Mesothelial cell of epicardium (in vitro differentiated cells): ENCODE data around the gene NFATC2. TPM values are rescaled to one million over a fixed set of nuclear protein-coding genes. Genes with fewer than 3 reads are reported as not detected.

ENCODE experiments used
- DNase-seq, 2 experiments: peaks; one replicate each; pipeline ENCODE4 v3.0.0; 2021; ENCODE audit warnings: low spot score in 2 of 2; ENCODE audit not compliant: unreplicated experiment in 2 of 2
- H3K27ac Mint-ChIP-seq: 2 replicates; pipeline ENCODE4 v1.8.0; 2021; ENCODE audit warnings: mixed read lengths
- H3K27me3 Mint-ChIP-seq: 2 replicates; pipeline ENCODE4 v1.8.0; 2021; ENCODE audit warnings: low read depth, mixed read lengths
- H3K36me3 Mint-ChIP-seq: 2 replicates; pipeline ENCODE4 v1.8.0; 2021; ENCODE audit warnings: mixed read lengths
- H3K4me1 Mint-ChIP-seq: 2 replicates; pipeline ENCODE4 v1.8.0; 2021; ENCODE audit warnings: mixed read lengths
- H3K4me3 Mint-ChIP-seq: 2 replicates; pipeline ENCODE4 v1.8.0; 2021; ENCODE audit warnings: mild to moderate bottlenecking, moderate library complexity, mixed read lengths
- H3K9me3 Mint-ChIP-seq: 2 replicates; pipeline ENCODE4 v1.8.0; 2021; ENCODE audit warnings: mixed read lengths
- total RNA-seq: library from RNA; stranded (reverse); gene quantifications from 3 replicates; pipeline ENCODE4 v1.2.1, GENCODE V29; 2021
- TF ChIP-seq, protein P1 (sequence below): fragments of 200-600 bp; sonication (generic); IDR thresholded peaks from one replicate; pipeline ENCODE4 v1.5.0; 2021; ENCODE audit warnings: antibody characterized with exemption; ENCODE audit not compliant: unreplicated experiment

NFATC2 gene
- 13.1 to 14.0 TPM (median 14.0 TPM) in 3 replicates for total RNA-seq

DNA sequence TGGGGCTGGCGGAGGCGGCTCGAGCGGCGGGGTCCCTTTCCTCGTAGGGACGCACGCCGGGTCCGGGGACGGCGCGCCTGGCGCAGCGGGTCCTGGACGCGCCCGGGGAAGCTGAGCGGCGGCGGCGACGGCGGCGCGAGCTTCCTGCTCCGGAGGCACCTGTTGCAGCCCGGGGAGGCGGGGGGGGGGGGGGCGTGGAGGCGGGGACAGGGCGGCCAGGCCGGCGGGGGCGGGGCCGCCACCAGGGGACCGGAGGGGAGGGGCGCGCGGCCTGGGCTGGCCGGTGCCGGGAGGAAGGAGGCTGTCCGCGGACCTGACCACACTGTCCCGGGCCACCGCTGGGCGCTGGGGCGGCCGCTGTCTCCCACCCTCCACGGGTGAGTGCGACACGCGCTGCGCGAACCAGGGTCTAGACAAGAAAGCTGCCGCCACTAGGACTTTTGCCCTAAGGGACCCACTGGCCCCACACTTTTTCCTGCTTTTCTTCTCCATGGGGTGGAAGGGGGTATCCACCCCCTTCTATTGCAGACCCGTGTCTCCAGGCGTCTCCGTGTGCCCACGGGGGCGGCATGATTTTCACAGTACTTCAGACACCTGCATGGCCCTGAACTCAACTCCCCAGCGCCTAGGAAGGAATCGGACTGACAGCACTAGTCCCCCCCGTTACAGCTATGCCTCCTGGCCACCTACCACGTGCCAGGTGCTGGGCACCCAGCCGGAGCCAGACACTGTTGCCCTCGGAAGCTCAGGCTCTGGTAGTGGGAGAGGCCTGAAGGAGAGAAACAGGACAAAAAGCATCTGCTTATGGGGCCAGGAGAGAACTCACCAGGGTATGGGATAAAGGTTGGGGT lies at the start of gene NFATC2:
Gene NFATC2, minus strand, starts transcription at position 149 of the 851 bp plus-strand sequence. CDS start 220 bp downstream, outside the sequence.
- peak within 1 kb of the TSS; percentile 93 for H3K27ac Mint-ChIP-seq
- H3K27me3 Mint-ChIP-seq, result peaks cover 38% of the 10 kb centered on the region
- H3K9me3 Mint-ChIP-seq, result peaks cover 7% of the 10 kb centered on the region
- TF ChIP-seq, protein P1, sequence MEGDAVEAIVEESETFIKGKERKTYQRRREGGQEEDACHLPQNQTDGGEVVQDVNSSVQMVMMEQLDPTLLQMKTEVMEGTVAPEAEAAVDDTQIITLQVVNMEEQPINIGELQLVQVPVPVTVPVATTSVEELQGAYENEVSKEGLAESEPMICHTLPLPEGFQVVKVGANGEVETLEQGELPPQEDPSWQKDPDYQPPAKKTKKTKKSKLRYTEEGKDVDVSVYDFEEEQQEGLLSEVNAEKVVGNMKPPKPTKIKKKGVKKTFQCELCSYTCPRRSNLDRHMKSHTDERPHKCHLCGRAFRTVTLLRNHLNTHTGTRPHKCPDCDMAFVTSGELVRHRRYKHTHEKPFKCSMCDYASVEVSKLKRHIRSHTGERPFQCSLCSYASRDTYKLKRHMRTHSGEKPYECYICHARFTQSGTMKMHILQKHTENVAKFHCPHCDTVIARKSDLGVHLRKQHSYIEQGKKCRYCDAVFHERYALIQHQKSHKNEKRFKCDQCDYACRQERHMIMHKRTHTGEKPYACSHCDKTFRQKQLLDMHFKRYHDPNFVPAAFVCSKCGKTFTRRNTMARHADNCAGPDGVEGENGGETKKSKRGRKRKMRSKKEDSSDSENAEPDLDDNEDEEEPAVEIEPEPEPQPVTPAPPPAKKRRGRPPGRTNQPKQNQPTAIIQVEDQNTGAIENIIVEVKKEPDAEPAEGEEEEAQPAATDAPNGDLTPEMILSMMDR, result no peak
- peaks cover 25% of the 10 kb centered on the region for H3K4me1 Mint-ChIP-seq
- no peak for DNase-seq
- peaks cover 9% of the 10 kb centered on the region for H3K36me3 Mint-ChIP-seq
- H3K4me3 Mint-ChIP-seq, result peak within 1 kb of the TSS; percentile 64

DNA sequence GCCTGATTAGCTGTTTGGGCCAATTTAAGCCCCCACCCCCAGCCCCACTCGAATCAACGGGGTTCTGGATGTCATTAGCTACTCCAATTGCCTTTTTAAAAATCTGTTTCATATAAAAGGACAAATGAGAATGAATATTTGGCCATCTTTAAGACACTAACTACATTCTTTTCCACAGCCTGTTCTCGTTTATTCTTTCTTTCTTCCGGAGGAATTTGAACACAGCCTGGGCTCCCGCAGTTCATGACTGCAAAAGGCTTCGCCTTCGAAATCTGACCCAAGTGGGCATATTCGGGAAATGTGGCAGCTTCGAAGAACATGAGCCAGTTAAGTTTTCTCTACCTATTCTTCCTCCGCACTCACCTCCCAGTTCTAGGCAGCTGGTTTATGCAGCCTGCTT lies 49.4 kb upstream of the NFATC2 start:
- TF ChIP-seq, protein P1, result no peak

DNA sequence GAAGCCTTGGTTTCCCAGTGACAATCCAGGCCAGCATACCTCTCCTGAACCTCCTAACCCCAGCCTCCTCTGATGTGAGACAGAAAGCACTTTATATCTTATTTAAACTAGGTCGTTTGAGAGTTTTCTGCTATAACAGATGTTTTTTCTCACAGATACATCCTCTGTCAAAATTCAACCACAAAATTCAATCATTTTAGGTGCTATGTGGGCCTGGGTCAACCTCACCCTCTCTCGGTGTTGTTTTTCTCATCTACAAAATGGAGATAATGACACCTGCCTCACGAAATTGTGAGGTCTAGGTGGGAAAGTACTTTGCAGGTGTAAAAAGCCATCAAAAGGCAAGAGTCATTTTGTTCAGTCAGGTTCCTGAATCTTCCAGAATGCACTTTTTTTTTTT lies 46.2 kb upstream of the NFATC2 start:
- Mint-ChIP-seq H3K36me3 (no peaks in the 10 kb centered on the region), H3K27ac (no peak overlapping the region), H3K4me1 (peaks cover 3% of the 10 kb centered on the region), H3K27me3 (no peaks in the 10 kb centered on the region), H3K4me3 (no peak overlapping the region), H3K9me3 (no peaks in the 10 kb centered on the region)
- TF ChIP-seq, protein P1, result no peak
- no peak for DNase-seq

More for the DNA sequence above, 49.4 kb upstream of the NFATC2 start:
- Mint-ChIP-seq H3K27ac (no peak overlapping the region), H3K36me3 (no peaks in the 10 kb centered on the region), H3K4me3 (no peak overlapping the region), H3K4me1 (peaks cover 22% of the 10 kb centered on the region), H3K27me3 (no peaks in the 10 kb centered on the region), H3K9me3 (no peaks in the 10 kb centered on the region)
- DNase-seq, result no peak

DNA sequence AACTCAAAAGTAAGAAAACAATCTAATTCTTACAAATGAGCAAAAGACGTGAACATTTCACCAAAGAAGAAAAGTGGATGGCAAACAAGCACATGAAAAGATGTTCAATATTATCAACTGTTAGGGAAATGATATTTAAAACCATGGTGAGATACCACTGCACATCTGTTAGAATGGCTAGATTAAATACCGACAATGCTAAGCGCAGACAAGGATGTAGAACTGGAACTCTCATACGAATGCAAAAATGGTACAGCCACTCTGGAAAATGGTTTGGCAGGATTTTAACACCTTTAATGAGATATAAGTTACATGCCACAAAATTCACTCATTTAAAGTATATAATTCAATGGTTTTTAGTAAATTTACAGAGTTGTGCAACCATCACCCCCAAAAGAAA lies 44.6 kb upstream of the NFATC2 start:
- DNase-seq, result no peak
- TF ChIP-seq, protein P1, result no peak
- no peak overlapping the region for H3K4me3 Mint-ChIP-seq
- no peaks in the 10 kb centered on the region for H3K4me1 Mint-ChIP-seq
- H3K36me3 Mint-ChIP-seq, result no peaks in the 10 kb centered on the region
- no peaks in the 10 kb centered on the region for H3K27me3 Mint-ChIP-seq
- H3K27ac Mint-ChIP-seq, result no peak overlapping the region
- no peaks in the 10 kb centered on the region for H3K9me3 Mint-ChIP-seq

DNA sequence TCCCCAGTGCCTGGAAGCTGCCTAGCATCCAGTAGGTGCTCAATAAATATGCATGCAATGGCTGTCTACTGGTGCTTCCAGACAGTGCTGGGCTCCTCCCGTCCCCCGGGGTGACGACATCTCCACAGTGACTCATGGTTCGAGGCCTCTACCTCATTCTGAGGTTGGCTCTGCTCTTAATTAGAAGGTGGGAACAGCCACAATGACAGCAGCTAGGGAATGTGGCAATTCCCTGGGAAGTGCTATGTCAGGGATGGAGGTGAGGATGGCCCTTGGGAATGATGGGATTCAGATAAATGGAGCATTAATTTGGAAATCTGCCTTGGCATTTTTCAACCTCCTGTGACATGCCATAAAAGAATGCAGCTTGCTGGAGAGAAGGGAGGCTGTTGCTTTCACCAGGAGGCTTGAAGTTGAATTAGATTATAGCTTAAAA lies 43.5 kb upstream of the NFATC2 start:
- Mint-ChIP-seq H3K36me3 (no peaks in the 10 kb centered on the region), H3K9me3 (no peaks in the 10 kb centered on the region), H3K27ac (no peak overlapping the region), H3K4me3 (no peak overlapping the region), H3K4me1 (no peaks in the 10 kb centered on the region), H3K27me3 (no peaks in the 10 kb centered on the region)
- DNase-seq, result no peak
- TF ChIP-seq, protein P1, result no peak
